Measurements from ENCODE around the gene ZNHIT1.

Gene ZNHIT1

DNA sequence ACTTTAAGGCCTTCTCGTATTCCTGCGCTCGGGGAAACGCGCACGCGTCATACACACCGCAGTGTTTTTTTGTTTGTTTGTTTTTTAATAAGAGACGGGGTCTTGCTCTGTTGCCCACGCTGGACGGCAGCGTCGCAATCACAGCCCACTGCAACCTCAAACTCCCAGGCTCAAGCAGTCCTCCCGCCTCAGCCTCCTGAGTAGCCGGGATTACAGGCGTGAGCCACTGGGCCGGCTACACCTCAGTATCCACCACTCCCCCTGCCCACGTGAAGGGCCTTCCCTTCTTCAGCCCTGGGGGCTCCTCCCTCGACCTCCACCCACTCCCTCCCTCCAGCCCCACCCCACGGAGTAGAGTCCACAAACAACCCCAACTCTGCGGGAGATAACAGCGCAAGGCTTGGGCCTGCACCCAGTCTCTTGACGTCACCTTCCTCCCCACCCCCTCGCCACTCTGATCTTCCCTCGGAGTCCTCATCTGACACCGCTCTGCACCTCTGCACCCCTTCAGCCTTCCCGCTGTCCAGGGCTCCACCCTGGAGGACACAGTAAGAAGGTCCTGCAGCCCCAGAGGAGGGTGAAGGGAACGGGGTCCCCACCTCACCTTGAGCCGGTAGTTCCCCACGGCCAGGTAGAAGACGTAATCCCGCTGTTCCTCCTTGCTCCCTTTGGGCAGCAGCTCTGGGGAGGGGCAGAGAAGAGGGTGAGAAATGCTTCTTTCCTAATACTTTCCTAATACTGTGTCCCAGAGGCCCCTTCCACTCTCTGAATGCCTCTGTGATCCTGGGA is 22.5 kb downstream of the ZNHIT1 start:
- in situ Hi-C loops (cut with HindIII; ENCODE audit: low sequenced_read_pairs) = no loop called here
- no peak for DNase-seq (ENCODE audit: low read depth)
- no peak for TF ChIP-seq CTCF (IDR thresholded peaks at IDR 0.05; ENCODE audit: low read depth, low read length, missing control alignments)
- H3K4me3 ChIP-seq (ENCODE audit: low read depth, low read length) = no peak overlapping the region

- no peak for DNase-seq (ENCODE audit: low read depth)
- no peak overlapping the region for H3K4me3 ChIP-seq (ENCODE audit: low read depth, low read length)
- TF ChIP-seq CTCF (IDR thresholded peaks at IDR 0.05; ENCODE audit: low read depth, low read length, missing control alignments) = no peak
- in situ Hi-C loops (cut with HindIII; ENCODE audit: low sequenced_read_pairs) = no loop called here
Observed at GRCh38 chr7:101241015-101241363, 23.0 kb downstream of the ZNHIT1 start.

DNA sequence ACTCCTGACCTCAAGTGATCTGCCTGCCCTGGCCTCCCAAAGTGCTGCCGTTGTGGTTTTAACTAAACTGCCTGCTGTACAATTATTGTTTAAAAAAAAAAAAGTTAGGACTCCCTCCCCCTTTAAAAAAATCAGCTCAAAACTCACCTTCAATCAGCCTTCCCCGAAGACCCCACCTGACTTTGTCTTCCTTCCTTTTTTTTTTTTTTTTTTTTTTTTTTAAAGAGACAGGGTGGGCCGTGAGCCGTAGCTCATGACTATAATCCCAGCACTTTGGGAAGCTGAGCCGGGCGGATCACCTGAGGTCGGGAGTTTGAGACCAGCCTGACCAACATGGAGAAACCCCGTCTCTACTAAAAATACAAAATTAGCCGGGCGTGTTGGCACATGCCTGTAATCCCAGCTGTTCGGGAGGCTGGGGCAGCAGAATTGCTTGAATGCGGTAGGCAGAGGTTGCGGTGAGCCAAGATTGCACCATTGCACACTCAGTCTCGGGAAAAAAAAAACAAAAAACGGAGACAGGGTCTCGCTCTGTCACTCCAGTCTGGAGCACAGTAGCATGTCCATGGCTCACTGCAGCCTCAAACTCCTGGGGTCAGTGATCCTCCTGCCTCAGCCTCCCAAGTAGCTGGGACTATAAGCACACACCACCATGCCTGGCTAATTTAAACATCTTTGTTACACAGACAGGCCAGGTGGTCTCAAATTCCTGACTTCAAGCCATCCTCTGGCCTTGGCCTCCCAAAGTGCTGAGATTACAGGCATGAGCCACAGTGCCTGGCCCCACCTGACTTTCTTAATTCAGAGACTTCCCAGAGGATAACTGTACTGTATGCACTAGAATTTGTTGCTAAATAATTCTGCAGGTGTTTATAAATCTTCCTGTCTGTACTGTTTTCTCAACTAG is 23.7 kb downstream of the ZNHIT1 start:
- no peak for TF ChIP-seq CTCF (IDR thresholded peaks at IDR 0.05; ENCODE audit: low read depth, low read length, missing control alignments)
- DNase-seq (ENCODE audit: low read depth) = no peak
- in situ Hi-C loops (cut with HindIII; ENCODE audit: low sequenced_read_pairs) = no loop called here
- H3K4me3 ChIP-seq (ENCODE audit: low read depth, low read length) = no peak overlapping the region

GRCh38 chr7:101243646-101244374 is 25.8 kb downstream of the ZNHIT1 start:
- no peak for TF ChIP-seq CTCF (IDR thresholded peaks at IDR 0.05; ENCODE audit: low read depth, low read length, missing control alignments)
- DNase-seq (ENCODE audit: low read depth) = no peak
- in situ Hi-C loops (cut with HindIII; ENCODE audit: low sequenced_read_pairs) = no loop called here
- peak overlapping the region; percentile 71 for H3K4me3 ChIP-seq (ENCODE audit: low read depth, low read length)

DNA sequence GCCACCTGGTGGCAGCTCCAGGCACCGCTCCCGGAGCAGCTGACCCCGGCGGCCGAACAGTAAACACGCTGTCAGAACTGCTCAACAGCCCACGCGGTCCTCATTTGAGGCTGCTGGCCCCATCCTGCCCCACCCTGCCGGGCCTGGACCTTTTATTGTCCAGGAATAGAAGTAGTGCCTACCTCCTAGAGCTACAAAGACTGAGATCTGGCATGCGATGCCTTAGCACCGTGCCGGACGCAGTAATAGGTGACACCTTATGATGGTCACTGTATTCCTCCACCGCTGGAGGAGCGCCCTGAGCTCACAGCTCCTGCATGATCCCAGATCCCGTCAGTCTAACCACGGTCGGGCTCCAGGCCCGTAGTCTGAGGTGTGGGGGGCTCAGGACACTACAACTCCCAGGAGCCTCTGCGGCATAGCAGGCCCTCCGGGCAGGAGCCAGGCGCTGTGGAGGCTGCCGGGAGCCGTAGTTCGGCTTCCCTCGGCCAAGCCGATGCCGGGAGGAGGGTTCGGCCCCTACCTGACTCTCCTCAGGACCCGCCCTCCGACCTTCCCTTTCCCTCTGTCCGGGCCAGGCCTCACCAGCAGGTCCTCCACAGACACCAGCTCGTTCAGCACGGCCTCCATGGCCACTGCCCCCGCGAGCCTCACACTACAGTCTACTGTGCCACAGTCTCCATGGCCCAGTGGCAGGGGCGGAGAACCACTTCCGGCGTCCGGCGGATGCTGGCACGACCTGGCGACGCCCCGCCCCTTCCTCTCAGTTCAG is 26.6 kb downstream of the ZNHIT1 start, which contains the start of gene FIS1:
Gene FIS1, minus strand, starts transcription at position 707 of the 772 bp plus-strand sequence. Its CDS starts 77 bp downstream, at position 630.
- peak; percentile 89 for TF ChIP-seq CTCF (IDR thresholded peaks at IDR 0.05; ENCODE audit: low read depth, low read length, missing control alignments)
- in situ Hi-C loops (cut with HindIII; ENCODE audit: low sequenced_read_pairs) = no loop called here
- DNase-seq (ENCODE audit: low read depth) = peak; percentile 66
- peak within 1 kb of the TSS; percentile 71 for H3K4me3 ChIP-seq (ENCODE audit: low read depth, low read length)
